HG02884 (cell line): Measurements from ENCODE around the gene WNK1.
"Not testable (repeated sequence)": the region's sequence is repeated elsewhere in the genome, so short reads cannot be mapped to it uniquely, and the experiment has no call there.

Source experiments
- ATAC-seq: cut with Tn5 transposase; IDR thresholded peaks from one replicate; pipeline ENCODE4 v1.9.1; 2021; ENCODE audit warnings: mild to moderate bottlenecking, moderate library complexity; ENCODE audit not compliant: unreplicated experiment

WNK1 gene

GRCh38 chr12:810671-811415, 58.5 kb downstream of the WNK1 start:
- peak; percentile 64 for ATAC-seq

- no peak for ATAC-seq
Measured at GRCh38 chr12:812950-813349, 60.6 kb downstream of the WNK1 start.

GRCh38 chr12:817456-817855, 65.1 kb downstream of the WNK1 start:
- ATAC-seq: not testable (repeated sequence)

- ATAC-seq: no peak
Measured at GRCh38 chr12:817941-818600, 65.7 kb downstream of the WNK1 start.

DNA sequence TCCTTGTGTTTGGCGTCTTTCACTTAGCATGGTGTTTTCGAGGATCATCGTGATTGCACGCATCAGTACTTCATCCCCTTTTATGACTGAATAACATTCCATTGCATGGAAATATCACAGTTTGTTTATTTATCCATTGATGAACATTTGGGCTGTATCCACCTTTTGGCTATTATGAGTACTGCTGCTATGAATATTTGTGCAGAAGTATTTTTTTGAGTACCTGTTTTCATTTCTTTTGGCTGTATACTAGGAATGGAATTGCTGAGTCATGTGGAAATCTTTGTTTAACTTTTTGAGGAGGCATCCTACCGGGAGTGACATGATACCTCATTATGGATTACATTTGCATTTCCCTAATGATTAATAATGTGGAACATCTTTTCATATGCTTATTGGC, 66.4 kb downstream of the WNK1 start:
- ATAC-seq: no peak

- ATAC-seq: no peak
Measured at GRCh38 chr12:820336-820735, 68.0 kb downstream of the WNK1 start.

GRCh38 chr12:823028-823698, 70.8 kb downstream of the WNK1 start:
- ATAC-seq: peak; percentile 81

- no peak for ATAC-seq
Measured at GRCh38 chr12:826331-826730, 74.0 kb downstream of the WNK1 start.

- ATAC-seq: no peak
Measured at GRCh38 chr12:828726-829395, 76.5 kb downstream of the WNK1 start.

DNA sequence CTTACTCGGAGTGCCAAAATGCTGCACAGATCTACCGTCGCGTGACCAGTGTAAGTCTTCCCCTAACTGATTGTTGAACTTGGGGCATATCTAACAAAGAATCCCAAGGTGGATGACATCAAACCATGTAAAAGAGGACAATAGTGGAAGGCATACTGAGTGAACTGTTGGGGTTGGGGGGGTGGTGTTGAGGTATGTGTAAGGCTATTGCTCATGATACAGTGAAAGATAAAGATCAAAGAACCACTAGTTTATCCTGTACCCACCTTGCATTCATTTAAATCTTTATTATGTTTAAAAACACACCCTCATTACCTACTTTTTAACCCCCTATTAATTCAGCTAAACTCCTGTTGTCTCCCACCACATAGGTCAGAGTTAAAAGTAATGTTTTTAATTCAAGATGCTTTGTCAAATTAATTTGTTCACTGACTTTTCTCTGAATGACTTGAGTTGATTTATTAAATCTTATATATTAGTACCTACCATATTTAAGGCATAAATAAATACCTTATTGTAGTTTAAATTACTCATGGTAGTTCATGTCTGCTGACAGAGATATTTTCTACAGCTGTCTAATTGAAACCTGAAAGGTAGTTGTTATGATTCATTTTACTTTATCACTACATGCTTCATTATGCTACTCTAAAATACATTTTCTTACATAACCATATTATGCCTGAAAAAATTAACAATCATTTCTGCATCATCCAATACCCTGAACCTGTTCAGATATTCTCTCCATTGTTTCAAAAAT, 77.9 kb downstream of the WNK1 start:
- no peak for ATAC-seq

DNA sequence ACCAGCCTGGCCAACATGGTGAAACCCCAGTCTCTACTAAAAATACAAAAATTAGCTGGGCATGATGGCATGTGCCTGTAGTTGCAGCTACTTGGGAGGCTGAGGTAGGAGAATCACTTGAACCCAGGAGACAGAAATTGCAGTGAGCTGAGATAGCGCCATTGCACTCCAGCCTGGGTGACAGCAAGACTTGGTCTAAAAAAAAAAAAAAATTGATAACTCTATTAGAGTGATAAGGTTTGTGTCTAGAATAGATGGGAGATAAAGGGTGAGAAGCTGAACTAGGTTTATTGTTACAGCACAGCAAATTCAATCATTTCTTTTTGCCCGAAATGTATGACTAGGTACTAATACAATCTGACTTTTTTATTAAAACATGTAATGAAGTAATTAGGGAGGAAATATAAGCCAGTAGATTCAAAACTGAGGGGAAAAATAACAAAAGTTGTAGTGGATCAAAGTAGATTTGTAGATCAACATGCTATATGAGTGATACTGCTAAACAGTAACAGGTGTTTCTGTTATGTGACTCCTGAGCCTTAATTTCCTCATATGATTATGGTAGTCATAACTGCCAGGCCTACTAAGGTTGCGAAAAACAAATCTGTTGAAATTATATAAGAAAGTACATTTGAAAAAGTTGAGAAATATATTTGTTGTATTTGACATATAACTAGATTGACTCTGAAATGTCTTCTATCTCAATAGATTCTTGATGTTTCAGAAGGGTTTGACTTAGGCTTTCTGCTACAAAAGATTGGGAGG, 83.6 kb downstream of the WNK1 start:
- no peak for ATAC-seq

GRCh38 chr12:836952-837351, 84.6 kb downstream of the WNK1 start:
- no peak for ATAC-seq

DNA sequence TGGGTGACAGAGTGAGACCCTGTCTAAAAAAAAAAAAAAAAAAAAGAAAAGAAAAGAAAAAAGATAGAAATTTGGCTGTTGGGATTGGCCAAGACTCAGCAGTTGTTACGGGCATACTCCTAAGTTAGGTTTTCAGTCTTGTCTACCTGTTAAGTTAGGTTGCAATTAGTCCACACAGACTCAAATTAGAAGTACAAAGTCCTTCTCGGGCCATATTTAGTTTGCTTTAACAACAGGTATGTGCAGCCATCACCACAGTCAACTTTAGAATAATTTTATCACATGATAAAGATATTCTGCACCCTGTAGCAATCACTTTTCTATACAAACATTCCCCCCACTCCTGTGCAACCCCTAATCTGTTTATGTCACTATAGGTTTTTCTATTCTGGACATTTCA, 85.2 kb downstream of the WNK1 start:
- no peak for ATAC-seq

- ATAC-seq: no peak
Measured at GRCh38 chr12:843609-844008, 91.2 kb downstream of the WNK1 start.

DNA sequence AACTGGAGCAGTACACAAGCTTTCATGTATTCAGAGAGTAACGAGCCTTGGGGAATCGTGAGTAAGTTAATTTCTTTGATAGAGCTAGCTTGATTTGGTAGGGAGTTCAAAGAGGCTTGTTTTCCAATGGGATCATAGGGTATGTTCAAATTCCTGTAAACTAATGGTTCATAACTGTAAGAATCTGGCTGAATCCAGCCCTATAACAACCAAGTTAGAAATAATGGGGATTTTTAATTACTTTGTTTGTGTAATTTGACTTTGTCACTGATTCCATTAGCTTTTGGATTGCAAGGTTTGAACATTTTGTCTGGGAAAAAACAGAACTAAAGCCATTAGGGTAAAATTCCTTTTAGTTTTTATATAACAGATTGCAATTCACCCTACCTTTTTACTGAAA, 94.0 kb downstream of the WNK1 start:
- ATAC-seq: no peak

DNA sequence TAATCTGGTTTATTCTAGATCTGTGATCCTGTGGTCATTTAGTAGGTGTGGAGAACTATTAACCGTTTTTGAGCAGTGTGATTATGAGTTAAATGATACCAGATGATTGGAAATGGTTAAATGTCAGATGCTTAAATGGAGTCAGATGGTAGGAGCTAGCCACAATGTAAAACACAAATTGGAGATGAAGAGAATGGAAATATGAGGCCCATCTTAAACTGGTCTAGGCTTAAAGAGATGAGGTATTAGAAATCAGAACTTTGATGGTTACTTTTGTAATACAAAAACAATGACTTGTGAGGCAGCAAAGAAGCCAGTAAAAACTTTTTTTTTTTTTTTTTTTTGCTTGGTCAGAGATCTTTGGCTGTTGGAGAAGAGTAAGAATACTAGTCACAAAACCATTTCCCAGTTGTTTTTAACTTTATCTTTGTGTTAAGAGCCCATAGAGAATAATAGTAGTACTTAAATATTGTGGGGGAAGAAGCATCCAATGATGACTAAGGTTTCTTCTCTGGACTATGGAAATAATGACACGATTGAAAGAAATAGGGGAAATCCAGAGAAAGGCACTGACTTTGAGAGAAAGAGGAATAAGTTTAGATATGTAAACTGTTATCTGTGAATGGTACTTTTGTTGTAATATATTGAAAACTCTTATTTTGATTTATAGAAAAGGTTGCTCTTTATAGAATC, 95.9 kb downstream of the WNK1 start:
- ATAC-seq: no peak

DNA sequence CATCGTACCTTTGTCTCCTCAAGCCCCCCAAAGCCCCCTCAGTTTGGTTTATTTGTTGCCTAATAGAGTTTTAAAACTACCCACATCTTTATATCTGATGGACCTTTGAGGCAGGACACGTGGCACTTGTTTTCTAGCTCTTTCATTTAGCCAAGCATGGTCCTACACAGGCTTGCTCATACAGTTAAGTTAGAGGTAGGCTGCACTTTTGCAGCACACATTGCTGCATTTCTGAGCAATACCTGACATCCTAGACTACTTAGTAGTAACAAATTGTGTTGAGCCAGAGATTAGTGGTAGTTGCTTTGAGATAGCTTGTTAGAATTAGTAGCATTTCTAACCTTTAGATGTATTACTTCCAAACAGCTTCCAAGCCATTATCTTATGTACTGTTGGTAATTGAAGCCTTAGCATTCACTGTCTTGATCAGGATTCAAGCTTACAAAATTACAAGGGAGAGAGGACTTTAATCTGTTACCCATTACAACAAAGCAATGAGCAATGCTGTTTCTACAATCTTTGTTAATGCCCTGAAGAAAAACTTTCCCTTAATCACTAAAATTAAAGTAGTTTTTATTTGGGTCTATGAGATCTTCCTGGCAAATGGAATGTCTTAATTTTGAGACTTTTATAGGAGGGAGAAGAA, 96.6 kb downstream of the WNK1 start:
- no peak for ATAC-seq

- ATAC-seq: not testable (repeated sequence)
Measured at GRCh38 chr12:849733-850437, 97.5 kb downstream of the WNK1 start.
